CD8-positive, alpha-beta memory T cell (primary cell): ENCODE data around the gene SLC36A1. TPM values are rescaled to one million over a fixed set of nuclear protein-coding genes. Genes with fewer than 3 reads are reported as not detected.

Experiments
- CTCF ChIA-PET: fragments of 350-600 bp; sonication (Branson Sonifier 250); formaldehyde crosslinking; loops from one replicate; lab custom pipeline; 2021; ENCODE audit warnings: antibody characterized with exemption; lab: Charles Lee
- POLR2A ChIA-PET: fragments of 350-600 bp; sonication (Branson Sonifier 250); formaldehyde crosslinking; loops from one replicate; lab custom pipeline; 2021; ENCODE audit warnings: antibody characterized with exemption; lab: Charles Lee
- DNase-seq, 5 donors: peaks; one replicate each; pipeline versions ENCODE4 v3.0.0 to v3.0.0-alpha.2; 2020 to 2022; ENCODE audit warnings: mixed read lengths in 1 of 5
- H3K27ac ChIP-seq: one replicate; pipeline ENCODE4 v1.7.0; 2013; ENCODE audit warnings: low read depth, mild to moderate bottlenecking, low read length, moderate library complexity
- H3K27me3 ChIP-seq: 2 replicates; pipeline ENCODE4 v1.7.0; 2013; ENCODE audit warnings: low read length, mild to moderate bottlenecking; ENCODE audit not compliant: insufficient read depth, poor library complexity, severe bottlenecking
- H3K36me3 ChIP-seq: 2 replicates; pipeline ENCODE4 v1.7.0; 2013; ENCODE audit warnings: mild to moderate bottlenecking, low read length, moderate library complexity; ENCODE audit not compliant: insufficient read depth
- H3K4me1 ChIP-seq: 2 replicates; pipeline ENCODE4 v1.7.0; 2013; ENCODE audit warnings: mild to moderate bottlenecking, low read length, moderate library complexity; ENCODE audit not compliant: insufficient read depth
- H3K4me3 ChIP-seq: 2 replicates; pipeline ENCODE4 v1.7.0; 2013; ENCODE audit warnings: mild to moderate bottlenecking, low read length
- H3K9me3 ChIP-seq: 2 replicates; pipeline ENCODE4 v1.7.0; 2013; ENCODE audit warnings: mild to moderate bottlenecking, low read length
- H3K27ac Mint-ChIP-seq, 8 donors: one replicate each; pipeline ENCODE4 v1.8.0; 2020 to 2021; ENCODE audit warnings: mixed read lengths in 8 of 8, mild to moderate bottlenecking in 6 of 8, inconsistent platforms in 3 of 8, moderate library complexity in 3 of 8
- H3K27me3 Mint-ChIP-seq, 2 donors: one replicate each; pipeline ENCODE4 v1.8.0; 2020 to 2021; ENCODE audit warnings: mixed read lengths in 2 of 2, mild to moderate bottlenecking in 1 of 2, moderate library complexity in 1 of 2
- H3K36me3 Mint-ChIP-seq, 3 donors: one replicate each; pipeline ENCODE4 v1.8.0; 2020 to 2021; ENCODE audit warnings: mixed read lengths in 3 of 3, inconsistent platforms in 1 of 3, mild to moderate bottlenecking in 1 of 3
- H3K4me1 Mint-ChIP-seq, 3 donors: one replicate each; pipeline ENCODE4 v1.8.0; 2020 to 2021; ENCODE audit warnings: mixed read lengths in 3 of 3, inconsistent platforms in 1 of 3, mild to moderate bottlenecking in 1 of 3
- H3K4me3 Mint-ChIP-seq, 7 donors: one replicate each; pipeline ENCODE4 v1.8.0; 2020 to 2021; ENCODE audit warnings: mixed read lengths in 7 of 7, mild to moderate bottlenecking in 6 of 7, moderate library complexity in 4 of 7, inconsistent platforms in 2 of 7
- H3K9me3 Mint-ChIP-seq, 5 donors: one replicate each; pipeline ENCODE4 v1.8.0; 2020 to 2022; ENCODE audit warnings: mixed read lengths in 5 of 5, mild to moderate bottlenecking in 3 of 5, moderate library complexity in 2 of 5, inconsistent platforms in 1 of 5
- polyA plus RNA-seq: library from polyadenylated mRNA; unstranded; fragments of 300-500 nt; fragmentation: Illumina TruSeq; gene quantifications from one replicate; pipeline ENCODE4 v1.2.3, GENCODE V29; 2021
- total RNA-seq, 2 experiments: library from RNA; stranded (reverse); gene quantifications; one replicate each; pipeline ENCODE4 v1.2.3, GENCODE V29; 2021

The SLC36A1 gene
- total and polyA plus RNA-seq, 3 experiments from 2014 or later, result 1.9 to 7.2 (median 6.8) TPM

- H3K4me1 ChIP-seq, result no peaks in the 10 kb centered on the region
- CTCF ChIA-PET, result no interaction called here
- no peak for DNase-seq
- H3K9me3 Mint-ChIP-seq, result no peaks in the 10 kb centered on the region
- peaks cover 3 to 5% of the 10 kb centered on the region in 2 donors for H3K27me3 Mint-ChIP-seq
- no peaks in the 10 kb centered on the region for H3K36me3 ChIP-seq
- no peak overlapping the region for H3K4me3 Mint-ChIP-seq
- no peaks in the 10 kb centered on the region for H3K9me3 ChIP-seq
- no peak overlapping the region for H3K27ac ChIP-seq
- no peaks in the 10 kb centered on the region for H3K36me3 Mint-ChIP-seq
- no peaks in the 10 kb centered on the region for H3K4me1 Mint-ChIP-seq
- POLR2A ChIA-PET, result no interaction called here
- no peak overlapping the region for H3K27ac Mint-ChIP-seq
- H3K27me3 ChIP-seq, result no peaks in the 10 kb centered on the region
- no peak overlapping the region for H3K4me3 ChIP-seq
Observed at GRCh38 chr5:151528996-151529395, 81.6 kb downstream of the SLC36A1 start.

GRCh38 chr5:151531581-151531980 is 84.2 kb downstream of the SLC36A1 start:
- H3K9me3 Mint-ChIP-seq, result no peaks in the 10 kb centered on the region
- no peak overlapping the region for H3K27ac Mint-ChIP-seq
- ChIA-PET CTCF (no interaction called here), POLR2A (no interaction called here)
- no peak overlapping the region for H3K4me3 Mint-ChIP-seq
- H3K9me3 ChIP-seq, result no peaks in the 10 kb centered on the region
- H3K4me1 ChIP-seq, result no peaks in the 10 kb centered on the region
- no peaks in the 10 kb centered on the region for H3K36me3 Mint-ChIP-seq
- H3K27me3 ChIP-seq, result no peaks in the 10 kb centered on the region
- no peak overlapping the region for H3K4me3 ChIP-seq
- peaks cover 3 to 9% of the 10 kb centered on the region in 2 donors for H3K27me3 Mint-ChIP-seq
- no peaks in the 10 kb centered on the region for H3K36me3 ChIP-seq
- no peak for DNase-seq
- H3K4me1 Mint-ChIP-seq, result no peaks in the 10 kb centered on the region
- H3K27ac ChIP-seq, result no peak overlapping the region

GRCh38 chr5:151532416-151532815 is 85.0 kb downstream of the SLC36A1 start:
- Mint-ChIP-seq H3K4me3 (no peak overlapping the region), H3K36me3 (no peaks in the 10 kb centered on the region), H3K9me3 (no peaks in the 10 kb centered on the region), H3K4me1 (no peaks in the 10 kb centered on the region), H3K27ac (no peak overlapping the region), H3K27me3 (peaks cover 5 to 9% of the 10 kb centered on the region in 2 donors)
- Histone ChIP-seq H3K9me3 (no peaks in the 10 kb centered on the region), H3K27ac (no peak overlapping the region), H3K4me1 (no peaks in the 10 kb centered on the region), H3K4me3 (no peak overlapping the region), H3K27me3 (no peaks in the 10 kb centered on the region), H3K36me3 (no peaks in the 10 kb centered on the region)
- no peak for DNase-seq
- POLR2A ChIA-PET, result no interaction called here
- CTCF ChIA-PET, result no interaction called here

GRCh38 chr5:151534350-151534749 is 86.9 kb downstream of the SLC36A1 start:
- POLR2A ChIA-PET, result no interaction called here
- H3K36me3 ChIP-seq, result no peaks in the 10 kb centered on the region
- H3K27ac ChIP-seq, result no peak overlapping the region
- no peak overlapping the region for H3K27ac Mint-ChIP-seq
- CTCF ChIA-PET, result no interaction called here
- H3K4me3 Mint-ChIP-seq, result no peak overlapping the region
- H3K9me3 ChIP-seq, result no peaks in the 10 kb centered on the region
- DNase-seq, result no peak
- H3K27me3 ChIP-seq, result no peaks in the 10 kb centered on the region
- H3K4me1 Mint-ChIP-seq, result no peaks in the 10 kb centered on the region
- H3K27me3 Mint-ChIP-seq, result peaks cover 4 to 17% of the 10 kb centered on the region in 2 donors
- H3K4me1 ChIP-seq, result no peaks in the 10 kb centered on the region
- H3K4me3 ChIP-seq, result no peak overlapping the region
- no peaks in the 10 kb centered on the region for H3K36me3 Mint-ChIP-seq
- H3K9me3 Mint-ChIP-seq, result no peaks in the 10 kb centered on the region

- H3K4me1 ChIP-seq, result no peaks in the 10 kb centered on the region
- H3K4me3 ChIP-seq, result no peak overlapping the region
- ChIA-PET POLR2A (no interaction called here), CTCF (no interaction called here)
- Mint-ChIP-seq H3K9me3 (no peaks in the 10 kb centered on the region), H3K27me3 (peaks cover 10 to 12% of the 10 kb centered on the region in 2 donors), H3K4me1 (no peaks in the 10 kb centered on the region), H3K4me3 (no peak overlapping the region), H3K27ac (no peak overlapping the region), H3K36me3 (no peaks in the 10 kb centered on the region)
- H3K9me3 ChIP-seq, result no peaks in the 10 kb centered on the region
- no peak for DNase-seq
- H3K27me3 ChIP-seq, result no peaks in the 10 kb centered on the region
- no peaks in the 10 kb centered on the region for H3K36me3 ChIP-seq
- H3K27ac ChIP-seq, result no peak overlapping the region
Observed at GRCh38 chr5:151537044-151537443, 89.6 kb downstream of the SLC36A1 start.

- no peak for DNase-seq
- Histone ChIP-seq H3K4me3 (no peak overlapping the region), H3K27me3 (no peaks in the 10 kb centered on the region), H3K27ac (no peak overlapping the region), H3K4me1 (no peaks in the 10 kb centered on the region), H3K9me3 (no peaks in the 10 kb centered on the region), H3K36me3 (no peaks in the 10 kb centered on the region)
- Mint-ChIP-seq H3K4me3 (no peak overlapping the region), H3K9me3 (no peaks in the 10 kb centered on the region), H3K27ac (no peak overlapping the region), H3K27me3 (peaks cover 10 to 15% of the 10 kb centered on the region in 2 donors), H3K36me3 (no peaks in the 10 kb centered on the region), H3K4me1 (no peaks in the 10 kb centered on the region)
- ChIA-PET POLR2A (no interaction called here), CTCF (no interaction called here)
Observed at GRCh38 chr5:151541571-151541970, 94.2 kb downstream of the SLC36A1 start.

Other genes starting within 250 kb of the SLC36A1 start
- 10 to 100 TPM; 47.9 to 50.5 TPM for gene CCDC69, start 223.5 kb upstream of the SLC36A1 start, total RNA-seq
- 134 TPM for gene CCDC69, start 223.5 kb upstream of the SLC36A1 start, polyA plus RNA-seq
- 10 to 100 TPM; 12.7 to 14.9 TPM for gene GM2A, start 194.4 kb upstream of the SLC36A1 start, total RNA-seq
- gene GM2A, start 194.4 kb upstream of the SLC36A1 start, polyA plus RNA-seq, result 4.7 TPM
- not detected for gene SLC36A3, start 143.8 kb upstream of the SLC36A1 start, total RNA-seq
- not detected for gene SLC36A3, start 143.8 kb upstream of the SLC36A1 start, polyA plus RNA-seq
- not detected for gene SLC36A2, start 100.0 kb upstream of the SLC36A1 start, total RNA-seq
- gene SLC36A2, start 100.0 kb upstream of the SLC36A1 start, polyA plus RNA-seq, result not detected
- gene FAT2, start 143.7 kb downstream of the SLC36A1 start, total RNA-seq, result not detected
- gene FAT2, start 143.7 kb downstream of the SLC36A1 start, polyA plus RNA-seq, result not detected
- under 1 TPM; 0.22 to 0.31 TPM for gene SPARC, start 239.3 kb downstream of the SLC36A1 start, total RNA-seq
- not detected for gene SPARC, start 239.3 kb downstream of the SLC36A1 start, polyA plus RNA-seq